SK-N-SH (cell line): Measurements from ENCODE around the gene KIF1A.

ENCODE experiments used
- FOXM1 ChIP-seq: IDR thresholded peaks from 2 replicates; pipeline ENCODE4 v1.4.0; 2012; ENCODE audit warnings: low read depth, mild to moderate bottlenecking
- NRF1 ChIP-seq: IDR thresholded peaks from 2 replicates; pipeline ENCODE4 v1.6.1; 2012; ENCODE audit warnings: low read depth, mild to moderate bottlenecking, low read length
- SMC3 ChIP-seq: IDR thresholded peaks from 2 replicates; pipeline ENCODE4 v1.6.1; 2012; ENCODE audit warnings: low read depth, low read length, improper control_type of control experiment
- YY1 ChIP-seq: IDR thresholded peaks from 2 replicates; pipeline ENCODE4 v1.4.0; 2012; ENCODE audit warnings: low read depth, mild to moderate bottlenecking
- TF ChIP-seq, protein P1 (sequence below): fragments of 200-600 bp; sonication (generic); IDR thresholded peaks from 2 replicates; pipeline ENCODE4 v1.6.1; 2017; ENCODE audit warnings: antibody characterized with exemption, mild to moderate bottlenecking, moderate library complexity
- TF ChIP-seq, protein P2 (sequence below): IDR thresholded peaks from 2 replicates; pipeline ENCODE4 v1.4.0; 2012; ENCODE audit warnings: low read depth, borderline replicate concordance

DNA sequence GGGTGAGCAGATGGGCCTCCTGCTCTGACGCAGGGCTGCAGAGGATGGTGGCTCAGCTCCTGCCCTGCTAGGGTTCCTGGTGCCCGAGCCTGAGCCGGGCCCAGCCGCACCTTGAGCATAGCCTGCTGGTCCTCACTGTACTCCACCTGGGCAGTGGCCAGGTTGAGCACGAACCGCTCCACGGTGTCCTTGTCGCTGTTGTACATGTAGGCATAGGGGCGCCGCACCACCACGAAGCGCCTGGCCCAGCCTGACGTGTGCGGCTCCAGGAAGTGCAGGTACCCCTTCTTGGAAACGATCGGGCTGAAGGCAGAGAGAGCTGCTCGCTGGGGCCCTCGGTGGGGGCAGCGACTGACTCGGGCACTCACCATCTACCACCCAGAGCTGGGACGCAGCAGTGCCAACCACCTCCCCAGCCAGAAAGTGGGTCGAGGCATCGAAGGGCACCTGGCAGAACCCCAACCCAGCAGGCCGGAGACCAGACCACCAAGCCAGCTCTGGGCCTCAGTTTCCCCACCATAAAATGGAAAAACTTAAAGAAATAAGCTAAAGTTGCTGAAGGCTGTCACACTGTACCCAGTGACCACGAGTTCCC lies 101.0 kb downstream of the KIF1A start:
- no peak for TF ChIP-seq NRF1
- TF ChIP-seq, protein P1, sequence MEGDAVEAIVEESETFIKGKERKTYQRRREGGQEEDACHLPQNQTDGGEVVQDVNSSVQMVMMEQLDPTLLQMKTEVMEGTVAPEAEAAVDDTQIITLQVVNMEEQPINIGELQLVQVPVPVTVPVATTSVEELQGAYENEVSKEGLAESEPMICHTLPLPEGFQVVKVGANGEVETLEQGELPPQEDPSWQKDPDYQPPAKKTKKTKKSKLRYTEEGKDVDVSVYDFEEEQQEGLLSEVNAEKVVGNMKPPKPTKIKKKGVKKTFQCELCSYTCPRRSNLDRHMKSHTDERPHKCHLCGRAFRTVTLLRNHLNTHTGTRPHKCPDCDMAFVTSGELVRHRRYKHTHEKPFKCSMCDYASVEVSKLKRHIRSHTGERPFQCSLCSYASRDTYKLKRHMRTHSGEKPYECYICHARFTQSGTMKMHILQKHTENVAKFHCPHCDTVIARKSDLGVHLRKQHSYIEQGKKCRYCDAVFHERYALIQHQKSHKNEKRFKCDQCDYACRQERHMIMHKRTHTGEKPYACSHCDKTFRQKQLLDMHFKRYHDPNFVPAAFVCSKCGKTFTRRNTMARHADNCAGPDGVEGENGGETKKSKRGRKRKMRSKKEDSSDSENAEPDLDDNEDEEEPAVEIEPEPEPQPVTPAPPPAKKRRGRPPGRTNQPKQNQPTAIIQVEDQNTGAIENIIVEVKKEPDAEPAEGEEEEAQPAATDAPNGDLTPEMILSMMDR = no peak
- no peak for TF ChIP-seq FOXM1
- TF ChIP-seq YY1 = no peak
- TF ChIP-seq, protein P2, sequence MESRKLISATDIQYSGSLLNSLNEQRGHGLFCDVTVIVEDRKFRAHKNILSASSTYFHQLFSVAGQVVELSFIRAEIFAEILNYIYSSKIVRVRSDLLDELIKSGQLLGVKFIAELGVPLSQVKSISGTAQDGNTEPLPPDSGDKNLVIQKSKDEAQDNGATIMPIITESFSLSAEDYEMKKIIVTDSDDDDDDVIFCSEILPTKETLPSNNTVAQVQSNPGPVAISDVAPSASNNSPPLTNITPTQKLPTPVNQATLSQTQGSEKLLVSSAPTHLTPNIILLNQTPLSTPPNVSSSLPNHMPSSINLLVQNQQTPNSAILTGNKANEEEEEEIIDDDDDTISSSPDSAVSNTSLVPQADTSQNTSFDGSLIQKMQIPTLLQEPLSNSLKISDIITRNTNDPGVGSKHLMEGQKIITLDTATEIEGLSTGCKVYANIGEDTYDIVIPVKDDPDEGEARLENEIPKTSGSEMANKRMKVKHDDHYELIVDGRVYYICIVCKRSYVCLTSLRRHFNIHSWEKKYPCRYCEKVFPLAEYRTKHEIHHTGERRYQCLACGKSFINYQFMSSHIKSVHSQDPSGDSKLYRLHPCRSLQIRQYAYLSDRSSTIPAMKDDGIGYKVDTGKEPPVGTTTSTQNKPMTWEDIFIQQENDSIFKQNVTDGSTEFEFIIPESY = no peak
- no peak for TF ChIP-seq SMC3
